Mesenchymal stem cell (in vitro differentiated cells and primary cell): ENCODE measurements around the gene GRK2.

Experiments used
- DNase-seq: peaks from one replicate; pipeline ENCODE4 v3.0.0-alpha.2; 2013
- H2AFZ ChIP-seq: one replicate; pipeline ENCODE4 v1.6.1; 2013; ENCODE audit warnings: low read depth, mild to moderate bottlenecking, control low read depth, inconsistent platforms, low read length, moderate library complexity
- H2AK5ac ChIP-seq: 2 replicates; pipeline ENCODE4 v1.6.1; 2013; ENCODE audit warnings: low read length, moderate library complexity, mild to moderate bottlenecking, inconsistent platforms; ENCODE audit not compliant: severe bottlenecking
- H2BK120ac ChIP-seq: one replicate; pipeline ENCODE4 v1.6.1; 2013; ENCODE audit warnings: low read depth, mild to moderate bottlenecking, inconsistent platforms, low read length, moderate library complexity
- H2BK12ac ChIP-seq, 2 experiments: one replicate each; pipeline ENCODE4 v1.6.1; 2013; ENCODE audit warnings: inconsistent platforms in 2 of 2, low read length in 2 of 2, mild to moderate bottlenecking in 2 of 2, moderate library complexity in 2 of 2, control low read depth in 1 of 2
- H2BK15ac ChIP-seq: one replicate; pipeline ENCODE4 v1.6.1; 2013; ENCODE audit warnings: mild to moderate bottlenecking, low read depth, inconsistent platforms; ENCODE audit not compliant: poor library complexity, severe bottlenecking
- H2BK5ac ChIP-seq: 2 replicates; pipeline ENCODE4 v1.6.1; 2013; ENCODE audit warnings: low read depth, mild to moderate bottlenecking, low read length, control low read depth, inconsistent platforms; ENCODE audit not compliant: poor library complexity, severe bottlenecking
- H3K14ac ChIP-seq, 2 experiments: one replicate each; pipeline ENCODE4 v1.6.1; 2013; ENCODE audit warnings: inconsistent platforms in 2 of 2, low read length in 2 of 2, control low read depth in 1 of 2, mild to moderate bottlenecking in 1 of 2, moderate library complexity in 1 of 2
- H3K18ac ChIP-seq, 2 experiments: one replicate each; pipeline ENCODE4 v1.6.1; 2013; ENCODE audit warnings: inconsistent platforms in 2 of 2, low read length in 2 of 2, control low read depth in 1 of 2, low read depth in 1 of 2, mild to moderate bottlenecking in 1 of 2
- H3K23ac ChIP-seq, 2 experiments: one replicate each; pipeline ENCODE4 v1.6.1; 2013; ENCODE audit warnings: inconsistent platforms in 2 of 2, low read length in 2 of 2, mild to moderate bottlenecking in 2 of 2, moderate library complexity in 2 of 2, control low read depth in 1 of 2
- H3K27ac ChIP-seq: 2 replicates; pipeline ENCODE4 v1.5.1; 2013; ENCODE audit warnings: mild to moderate bottlenecking, moderate library complexity, low read length, control low read depth, inconsistent platforms; ENCODE audit not compliant: poor library complexity, severe bottlenecking
- H3K27me3 ChIP-seq, 2 experiments: 2 replicates each; pipeline versions ENCODE4 v1.6.1 to v1.7.0; 2013; ENCODE audit warnings: low read length in 2 of 2, mild to moderate bottlenecking in 2 of 2, moderate library complexity in 2 of 2, control low read depth in 1 of 2, inconsistent platforms in 1 of 2; ENCODE audit not compliant: control insufficient read depth in 1 of 2, insufficient read depth in 1 of 2
- H3K36me3 ChIP-seq, 2 experiments: 2 replicates each; pipeline versions ENCODE4 v1.6.1 to v1.7.0; 2013; ENCODE audit warnings: low read length in 2 of 2, control low read depth in 1 of 2, inconsistent platforms in 1 of 2, low read depth in 1 of 2, mild to moderate bottlenecking in 1 of 2; ENCODE audit not compliant: insufficient read depth in 2 of 2, control insufficient read depth in 1 of 2
- H3K4ac ChIP-seq, 2 experiments: one replicate each; pipeline ENCODE4 v1.6.1; 2013; ENCODE audit warnings: inconsistent platforms in 2 of 2, low read length in 2 of 2, mild to moderate bottlenecking in 2 of 2, moderate library complexity in 2 of 2, control low read depth in 1 of 2, low read depth in 1 of 2
- H3K4me1 ChIP-seq: 2 replicates; pipeline ENCODE4 v1.6.1; 2013; ENCODE audit warnings: low read depth, low read length, control low read depth; ENCODE audit not compliant: control insufficient read depth, insufficient read depth
- H3K4me2 ChIP-seq: 2 replicates; pipeline ENCODE4 v1.6.1; 2013; ENCODE audit warnings: low read length, mild to moderate bottlenecking, inconsistent platforms; ENCODE audit not compliant: poor library complexity, severe bottlenecking
- H3K4me3 ChIP-seq, 2 experiments: 2 replicates each; pipeline versions ENCODE4 v1.5.1 to v1.7.0; 2013; ENCODE audit warnings: low read length in 2 of 2, mild to moderate bottlenecking in 2 of 2, control low read depth in 1 of 2, low read depth in 1 of 2; ENCODE audit not compliant: insufficient read depth in 1 of 2
- H3K79me1 ChIP-seq: replicated peaks from 2 replicates; pipeline ENCODE4 v1.6.1; 2013; ENCODE audit warnings: mild to moderate bottlenecking, control low read depth, low read length, inconsistent platforms; ENCODE audit not compliant: poor library complexity, severe bottlenecking
- H3K9ac ChIP-seq: 2 replicates; pipeline ENCODE4 v1.7.0; 2013; ENCODE audit warnings: mild to moderate bottlenecking, low read length, moderate library complexity
- H3K9me3 ChIP-seq: 2 replicates; pipeline ENCODE4 v1.7.0; 2013; ENCODE audit warnings: mild to moderate bottlenecking, low read length; ENCODE audit not compliant: control insufficient read depth
- H4K8ac ChIP-seq: one replicate; pipeline ENCODE4 v1.6.1; 2013; ENCODE audit warnings: inconsistent platforms, mild to moderate bottlenecking, low read length, moderate library complexity
- H4K91ac ChIP-seq: one replicate; pipeline ENCODE4 v1.6.1; 2013; ENCODE audit warnings: mild to moderate bottlenecking, low read length, inconsistent platforms
- WGBS: methylation state at CpG from one replicate; pipeline ENCODE4 v1.1.7; 2013; ENCODE audit warnings: mixed read lengths; 5-methylcytosine and 5-hydroxymethylcytosine counted together

GRK2 gene

GRCh38 chr11:67322049-67322448 is 55.8 kb downstream of the GRK2 start:
- DNase-seq: no peak
- no peak overlapping the region for H2BK120ac ChIP-seq
- no peak overlapping the region for H3K14ac ChIP-seq
- H3K18ac ChIP-seq: no peak overlapping the region
- H3K27ac ChIP-seq: no peak overlapping the region
- H3K4me2 ChIP-seq: no peak overlapping the region
- H4K8ac ChIP-seq: no peak overlapping the region
- H3K27me3 ChIP-seq: no peaks in the 10 kb centered on the region
- no peak overlapping the region for H4K91ac ChIP-seq
- no peak overlapping the region for H3K4me3 ChIP-seq
- no peaks in the 10 kb centered on the region for H3K9me3 ChIP-seq
- peaks cover 14% of the 10 kb centered on the region for H3K79me1 ChIP-seq
- no peak overlapping the region for H3K4ac ChIP-seq
- WGBS: 86% methylated on average over 3 of the region's 3 CpGs
- H3K4me1 ChIP-seq: no peaks in the 10 kb centered on the region
- no peak overlapping the region for H2BK12ac ChIP-seq
- no peak overlapping the region for H2AK5ac ChIP-seq
- H3K36me3 ChIP-seq: peaks cover 0 to 10% of the 10 kb centered on the region in 2 experiments
- no peak overlapping the region for H2BK15ac ChIP-seq
- no peak overlapping the region for H2AFZ ChIP-seq
- H3K23ac ChIP-seq: no peak overlapping the region
- H3K9ac ChIP-seq: no peak overlapping the region
- H2BK5ac ChIP-seq: no peak overlapping the region

GRCh38 chr11:67323526-67323925 is 57.3 kb downstream of the GRK2 start:
- no peak for DNase-seq
- no peak overlapping the region for H4K91ac ChIP-seq
- H2BK12ac ChIP-seq: no peak overlapping the region
- H2BK5ac ChIP-seq: no peak overlapping the region
- no peak overlapping the region for H2BK15ac ChIP-seq
- 96% methylated on average over 7 of the region's 7 CpGs for WGBS
- H3K4me1 ChIP-seq: no peaks in the 10 kb centered on the region
- no peak overlapping the region for H3K18ac ChIP-seq
- H3K4me2 ChIP-seq: no peak overlapping the region
- no peak overlapping the region for H3K9ac ChIP-seq
- no peak overlapping the region for H3K4ac ChIP-seq
- H3K4me3 ChIP-seq: no peak overlapping the region
- no peaks in the 10 kb centered on the region for H3K9me3 ChIP-seq
- peaks cover 0 to 10% of the 10 kb centered on the region in 2 experiments for H3K36me3 ChIP-seq
- H2BK120ac ChIP-seq: no peak overlapping the region
- peaks cover 6% of the 10 kb centered on the region for H3K79me1 ChIP-seq
- H2AK5ac ChIP-seq: no peak overlapping the region
- H3K14ac ChIP-seq: no peak overlapping the region
- H3K23ac ChIP-seq: no peak overlapping the region
- H2AFZ ChIP-seq: no peak overlapping the region
- H3K27ac ChIP-seq: no peak overlapping the region
- peak overlapping the region; percentile 21 for H4K8ac ChIP-seq
- no peaks in the 10 kb centered on the region for H3K27me3 ChIP-seq

DNA sequence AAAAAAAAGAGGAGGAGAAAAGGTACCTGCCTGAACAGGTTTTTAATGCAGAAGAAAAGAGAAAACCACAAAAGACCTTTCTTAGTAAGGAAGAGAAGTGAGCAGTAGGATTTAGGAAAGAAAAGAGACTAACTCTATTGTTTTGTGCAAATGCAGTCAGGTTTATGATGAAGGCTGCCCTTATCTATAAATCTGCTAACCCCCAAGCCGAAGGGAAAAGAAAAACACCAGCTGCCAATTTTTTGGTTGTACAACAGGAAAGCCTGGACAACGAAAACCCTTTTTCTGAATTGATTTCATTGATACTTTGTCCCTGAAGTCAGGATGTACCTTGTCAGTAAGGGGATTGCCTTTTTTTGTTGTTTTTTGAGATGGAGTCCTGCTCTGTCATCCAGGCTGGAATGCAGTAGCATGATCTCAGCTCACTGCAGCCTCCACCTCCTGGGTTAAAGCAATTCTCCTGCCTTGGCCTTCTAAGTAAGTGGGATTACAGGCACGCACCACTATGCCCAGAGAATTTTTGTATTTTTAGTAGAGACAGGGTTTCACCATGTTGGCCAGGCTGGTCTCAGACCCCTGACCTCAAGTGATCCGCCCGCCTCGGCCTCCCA is 65.9 kb downstream of the GRK2 start:
- H2AK5ac ChIP-seq: no peak overlapping the region
- 94% methylated on average over 6 of the region's 6 CpGs for WGBS
- no peaks in the 10 kb centered on the region for H3K4me1 ChIP-seq

More for the DNA sequence above, 65.9 kb downstream of the GRK2 start:
- Histone ChIP-seq H2BK5ac (no peak overlapping the region), H3K36me3 (peaks cover 0 to 4% of the 10 kb centered on the region in 2 experiments), H4K8ac (no peak overlapping the region), H3K9me3 (no peaks in the 10 kb centered on the region), H2AFZ (no peak overlapping the region), H3K23ac (no peak overlapping the region), H2BK12ac (no peak overlapping the region), H3K27me3 (no peaks in the 10 kb centered on the region), H3K4me2 (no peak overlapping the region), H3K79me1 (no peaks in the 10 kb centered on the region), H2BK15ac (no peak overlapping the region), H3K27ac (no peak overlapping the region), H3K4me3 (no peak overlapping the region), H3K4ac (no peak overlapping the region), H2BK120ac (no peak overlapping the region), H3K9ac (no peak overlapping the region), H4K91ac (no peak overlapping the region), H3K14ac (no peak overlapping the region), H3K18ac (no peak overlapping the region)
- DNase-seq: no peak
